PC-3 (cell line): ENCODE measurements around the gene ARHGAP23. TPM values are rescaled to one million over a fixed set of nuclear protein-coding genes. Genes with fewer than 3 reads are reported as not detected.

Source experiments
- ATAC-seq: fragments of 200-7000 bp; cut with Tn5 transposase; 2 replicates; pipeline ENCODE4 v1.9.1; 2020; ENCODE audit warnings: mild to moderate bottlenecking, moderate library complexity
- Bru-seq: library from RNA; stranded (reverse); fragments of 400-500 nt; gene quantifications from one replicate; lab custom pipeline; 2021; lab: Mats Ljungman, UMichigan
- BruChase-seq, 2 experiments: library from RNA; stranded (reverse); fragments of 400-500 nt; gene quantifications; one replicate each; lab custom pipeline; 2021; lab: Mats Ljungman, UMichigan
- BruUV-seq: library from RNA; stranded (reverse); fragments of 400-500 nt; replicated peaks from 2 replicates; lab custom pipeline; 2021; lab: Mats Ljungman, UMichigan
- CTCF ChIA-PET: fragments of 300-600 bp; sonication (Branson Sonifier 250); formaldehyde crosslinking; loops from one replicate; lab custom pipeline; 2022; ENCODE audit warnings: antibody characterized with exemption; lab: Charles Lee
- POLR2A ChIA-PET: fragments of 300-600 bp; sonication (Branson Sonifier 250); formaldehyde crosslinking; loops from one replicate; lab custom pipeline; 2022; ENCODE audit warnings: antibody characterized with exemption; ENCODE audit not compliant: unreplicated experiment; lab: Charles Lee
- DNase-seq: peaks from one replicate; pipeline ENCODE4 v3.0.0-alpha.2; 2015
- H2AFZ ChIP-seq: fragments of 300-600 bp; sonication (generic); 2 replicates; pipeline ENCODE4 v1.6.0; 2016; ENCODE audit warnings: antibody characterized with exemption, low read length
- H3F3A ChIP-seq: fragments of 300-600 bp; sonication (generic); one replicate; pipeline ENCODE4 v1.6.0; 2017; ENCODE audit warnings: antibody characterized with exemption, low read length, control low read depth, mild to moderate bottlenecking; ENCODE audit not compliant: unreplicated experiment
- H3K27ac ChIP-seq: fragments of 300-600 bp; sonication (generic); 2 replicates; pipeline ENCODE4 v1.5.1; 2016; ENCODE audit warnings: mild to moderate bottlenecking, low read length
- H3K27me3 ChIP-seq: fragments of 300-600 bp; sonication (generic); 2 replicates; pipeline ENCODE4 v1.6.1; 2016; ENCODE audit warnings: low read length, mixed read lengths
- H3K36me3 ChIP-seq: fragments of 300-600 bp; sonication (generic); 2 replicates; pipeline ENCODE4 v1.6.1; 2016; ENCODE audit warnings: low read depth, mixed run types, low read length, mixed read lengths
- H3K4me1 ChIP-seq: fragments of 300-600 bp; sonication (generic); 2 replicates; pipeline ENCODE4 v1.5.1; 2016; ENCODE audit warnings: low read length; ENCODE audit not compliant: insufficient read depth
- H3K4me2 ChIP-seq: fragments of 300-600 bp; sonication (generic); 2 replicates; pipeline ENCODE4 v1.6.0; 2016; ENCODE audit warnings: low read length
- H3K4me3 ChIP-seq: fragments of 300-600 bp; sonication (generic); 2 replicates; pipeline ENCODE4 v1.5.1; 2016; ENCODE audit warnings: mild to moderate bottlenecking, low read length, mixed read lengths
- H3K79me2 ChIP-seq: fragments of 300-600 bp; sonication (generic); 2 replicates; pipeline ENCODE4 v1.6.1; 2017; ENCODE audit warnings: low read length, mixed read lengths
- H3K9ac ChIP-seq: fragments of 300-600 bp; sonication (generic); 2 replicates; pipeline ENCODE4 v1.6.0; 2016; ENCODE audit warnings: mild to moderate bottlenecking, low read length
- H3K9me2 ChIP-seq: fragments of 300-600 bp; sonication (generic); replicated peaks from 2 replicates; pipeline ENCODE4 v1.6.1; 2016; ENCODE audit warnings: mixed run types, low read length, mixed read lengths
- H3K9me3 ChIP-seq: fragments of 300-600 bp; sonication (generic); 2 replicates; pipeline ENCODE4 v1.6.1; 2016; ENCODE audit warnings: low read length, mixed read lengths
- H4K20me1 ChIP-seq: fragments of 300-600 bp; sonication (generic); 2 replicates; pipeline ENCODE4 v1.6.1; 2016; ENCODE audit warnings: low read length, mixed read lengths
- CTCF ChIP-seq: fragments of 300-600 bp; sonication (generic); conservative IDR thresholded peaks from 2 replicates; pipeline ENCODE4 v1.5.1; 2017; ENCODE audit warnings: antibody characterized with exemption, low read depth, mild to moderate bottlenecking, low read length
- EZH2 ChIP-seq: fragments of 300-600 bp; sonication (generic); IDR thresholded peaks from one replicate; pipeline ENCODE4 v1.6.1; 2017; ENCODE audit warnings: antibody characterized with exemption, mild to moderate bottlenecking, low read length; ENCODE audit not compliant: unreplicated experiment
- EZH2phosphoT487 ChIP-seq: fragments of 300-600 bp; sonication (generic); IDR thresholded peaks from 2 replicates; pipeline ENCODE4 v1.6.1; 2018; ENCODE audit warnings: mild to moderate bottlenecking, antibody characterized with exemption, low read length, borderline replicate concordance
- intact Hi-C: fragments of 100-400 bp; cut with micrococcal nuclease; formaldehyde crosslinking; loops from 2 replicates; pipeline ENCODE4 v1.9.0; 2023
- long read RNA-seq: library from polyadenylated mRNA; unstranded; transcript quantifications from one replicate; pipeline ENCODE4 v2.0.0, GENCODE V29; 2021; ENCODE audit not compliant: unreplicated experiment
- total RNA-seq: library from RNA; depleted of rRNA; stranded (reverse); fragments of >200 nt; gene quantifications from 2 replicates; pipeline ENCODE4 v1.2.3, GENCODE V29; 2014; rRNA removed

ARHGAP23 gene
- total RNA-seq (9.0 and 10.6 TPM in 2 replicates), Bru-seq, nascent RNA (percentile 56 among the genes with signal in this experiment), BruChase-seq, experiment 1, labeled RNA remaining after a 6-hour chase (percentile 65 among the genes with signal in this experiment), BruChase-seq, experiment 2, labeled RNA remaining after a 2-hour chase (percentile 56 among the genes with signal in this experiment)
- long read RNA-seq, partial matches to known transcripts, result 23 of 43 reads
- long read RNA-seq, other reads (novel, unspliced or antisense), result 19 of 43 reads

GRCh38 chr17:38428112-38428642, at the start of gene ARHGAP23:
TSS of gene ARHGAP23 (plus strand) at chr17:38428464. CDS start at chr17:38428486, 22 bp downstream.
- Histone ChIP-seq H3K79me2 (no peaks in the 10 kb centered on the region), H3K36me3 (no peaks in the 10 kb centered on the region), H4K20me1 (no peaks in the 10 kb centered on the region), H3F3A (no peaks in the 10 kb centered on the region), H3K4me3 (peak within 1 kb of the TSS; percentile 82), H3K4me2 (peak within 1 kb of the TSS; percentile 92), H2AFZ (peak within 1 kb of the TSS; percentile 92), H3K4me1 (peaks cover 12% of the 10 kb centered on the region), H3K9me2 (no peaks in the 10 kb centered on the region), H3K9ac (peak within 1 kb of the TSS; percentile 61), H3K9me3 (no peaks in the 10 kb centered on the region), H3K27me3 (no peaks in the 10 kb centered on the region), H3K27ac (no peak within 1 kb of the TSS)
- intact Hi-C loops, result loop anchor here (10.0 kb wide), 1 partner anchor 237 kb away; no protein-coding TSS in a partner anchor
- TF ChIP-seq EZH2 (no peak), CTCF (no peak), EZH2phosphoT487 (no peak)
- CTCF ChIA-PET, result no interaction called here
- POLR2A ChIA-PET, result interaction anchor here (0.6 kb wide), 1 partner anchor 73 kb away, joined by 3 read pairs; no protein-coding TSS in a partner anchor
- BruUV-seq, result no TSS peak
- peak; percentile 41 for DNase-seq
- ATAC-seq, result peak; percentile 73

GRCh38 chr17:38379448-38379847, 48.8 kb upstream of the ARHGAP23 start:
- H4K20me1 ChIP-seq, result no peaks in the 10 kb centered on the region
- H3K79me2 ChIP-seq, result no peaks in the 10 kb centered on the region
- no peaks in the 10 kb centered on the region for H3F3A ChIP-seq
- H3K9me3 ChIP-seq, result no peaks in the 10 kb centered on the region
- ChIA-PET CTCF (no interaction called here), POLR2A (no interaction called here)
- H3K4me3 ChIP-seq, result no peak overlapping the region
- H3K27ac ChIP-seq, result no peak overlapping the region
- H3K9ac ChIP-seq, result no peak overlapping the region
- H3K36me3 ChIP-seq, result no peaks in the 10 kb centered on the region
- no peak overlapping the region for H3K4me2 ChIP-seq
- intact Hi-C loops, result no loop called here
- no peaks in the 10 kb centered on the region for H3K4me1 ChIP-seq
- no TSS peak for BruUV-seq
- no peak overlapping the region for H2AFZ ChIP-seq
- ATAC-seq (no peak), DNase-seq (no peak)
- no peak for TF ChIP-seq CTCF
- no peak for TF ChIP-seq EZH2phosphoT487
- no peak for TF ChIP-seq EZH2
- H3K9me2 ChIP-seq, result no peaks in the 10 kb centered on the region
- no peaks in the 10 kb centered on the region for H3K27me3 ChIP-seq

- BruUV-seq, result no TSS peak
- H3K27me3 ChIP-seq, result no peaks in the 10 kb centered on the region
- H3K9me3 ChIP-seq, result no peaks in the 10 kb centered on the region
- ATAC-seq, result no peak
- H3K4me2 ChIP-seq, result no peak overlapping the region
- H4K20me1 ChIP-seq, result no peaks in the 10 kb centered on the region
- no peaks in the 10 kb centered on the region for H3K79me2 ChIP-seq
- H3K4me1 ChIP-seq, result no peaks in the 10 kb centered on the region
- TF ChIP-seq EZH2, result no peak
- TF ChIP-seq EZH2phosphoT487, result no peak
- no peak for TF ChIP-seq CTCF
- intact Hi-C loops, result no loop called here
- H3K9ac ChIP-seq, result no peak overlapping the region
- H3K4me3 ChIP-seq, result no peak overlapping the region
- H3K27ac ChIP-seq, result no peak overlapping the region
- H3K9me2 ChIP-seq, result no peaks in the 10 kb centered on the region
- no peak overlapping the region for H2AFZ ChIP-seq
- H3K36me3 ChIP-seq, result no peaks in the 10 kb centered on the region; the same call in 1 of the 2 replicates
- POLR2A ChIA-PET, result no interaction called here
- CTCF ChIA-PET, result no interaction called here
- H3F3A ChIP-seq, result no peaks in the 10 kb centered on the region
- DNase-seq, result no peak
Measured at GRCh38 chr17:38395090-38395489, 33.2 kb upstream of the ARHGAP23 start.
